Measurements from ENCODE around the gene CLIC4. TPM values are rescaled to one million over a fixed set of nuclear protein-coding genes. Genes with fewer than 3 reads are reported as not detected.

The CLIC4 gene
- total and polyA plus RNA-seq, 4 donors = 15.0 to 40.7 (median 28.4) TPM

- TF ChIP-seq REST (IDR thresholded peaks at IDR 0.05) = no peak
- no peak for TF ChIP-seq FOXA2 (IDR thresholded peaks at IDR 0.05)
- TF ChIP-seq HNF4G (IDR thresholded peaks at IDR 0.05) = no peak
Observed at GRCh38 chr1:24749252-24749651, 4.0 kb downstream of the CLIC4 start (continued).

- DNase-seq (ENCODE audit: low spot score) = no peak
- H3K27me3 ChIP-seq (ENCODE audit: control insufficient read depth in 4 of 4, insufficient read depth in 4 of 4, low read length in 3 of 4) = no peaks in the 10 kb centered on the region
- 90% methylated on average over 8 of the region's 8 CpGs for WGBS
- H3K4me3 ChIP-seq (ENCODE audit: low read depth in 1 of 3, low read length in 3 of 3) = no peak overlapping the region
- H3K27ac ChIP-seq (ENCODE audit: low read depth in 1 of 2, low read length in 2 of 2) = no peak overlapping the region
- H3K36me3 ChIP-seq (ENCODE audit: control insufficient read depth in 4 of 4, insufficient read depth in 3 of 4, low read depth in 1 of 4, low read length in 3 of 4) = peaks cover 0 to 2% (median 0%) of the 10 kb centered on the region in 4 donors
- TF ChIP-seq REST (IDR thresholded peaks at IDR 0.05) (no peak), GABPA (IDR thresholded peaks at IDR 0.05 in 1 of 2, conservative IDR thresholded peaks at IDR 0.05 in 1 of 2) (no peak), ATF3 (IDR thresholded peaks at IDR 0.05) (no peak), EGR1 (IDR thresholded peaks at IDR 0.05; ENCODE audit: low read depth in 2 of 2) (no peak), NR2F2 (IDR thresholded peaks at IDR 0.05) (no peak), FOXA1 (IDR thresholded peaks at IDR 0.05) (no peak), RAD21 (IDR thresholded peaks at IDR 0.05) (no peak), TAF1 (conservative IDR thresholded peaks at IDR 0.05) (no peak), FOXA2 (IDR thresholded peaks at IDR 0.05) (no peak), ZBTB33 (IDR thresholded peaks at IDR 0.05) (no peak), HNF4A (conservative IDR thresholded peaks at IDR 0.05) (no peak), RXRA (IDR thresholded peaks at IDR 0.05) (no peak), JUND (IDR thresholded peaks at IDR 0.05) (no peak), CTCF (IDR thresholded peaks at IDR 0.05; ENCODE audit: low read depth, low read length, missing input control) (no peak), MAX (IDR thresholded peaks at IDR 0.05) (no peak), SP1 (IDR thresholded peaks at IDR 0.05) (no peak)
- H3K9ac ChIP-seq (ENCODE audit: low read depth in 1 of 2, low read length in 2 of 2) = no peak overlapping the region
- peaks cover 3 to 57% (median 53%) of the 10 kb centered on the region in 4 donors for H3K4me1 ChIP-seq (ENCODE audit: control insufficient read depth in 4 of 4, insufficient read depth in 4 of 4, low read length in 3 of 4)
- H3K9me3 ChIP-seq (ENCODE audit: control insufficient read depth in 4 of 4, low read length in 3 of 4) = no peaks in the 10 kb centered on the region
Observed at GRCh38 chr1:24749886-24750285, 4.6 kb downstream of the CLIC4 start.
